ENCODE results near the gene PTPRN2.

Gene PTPRN2

DNA sequence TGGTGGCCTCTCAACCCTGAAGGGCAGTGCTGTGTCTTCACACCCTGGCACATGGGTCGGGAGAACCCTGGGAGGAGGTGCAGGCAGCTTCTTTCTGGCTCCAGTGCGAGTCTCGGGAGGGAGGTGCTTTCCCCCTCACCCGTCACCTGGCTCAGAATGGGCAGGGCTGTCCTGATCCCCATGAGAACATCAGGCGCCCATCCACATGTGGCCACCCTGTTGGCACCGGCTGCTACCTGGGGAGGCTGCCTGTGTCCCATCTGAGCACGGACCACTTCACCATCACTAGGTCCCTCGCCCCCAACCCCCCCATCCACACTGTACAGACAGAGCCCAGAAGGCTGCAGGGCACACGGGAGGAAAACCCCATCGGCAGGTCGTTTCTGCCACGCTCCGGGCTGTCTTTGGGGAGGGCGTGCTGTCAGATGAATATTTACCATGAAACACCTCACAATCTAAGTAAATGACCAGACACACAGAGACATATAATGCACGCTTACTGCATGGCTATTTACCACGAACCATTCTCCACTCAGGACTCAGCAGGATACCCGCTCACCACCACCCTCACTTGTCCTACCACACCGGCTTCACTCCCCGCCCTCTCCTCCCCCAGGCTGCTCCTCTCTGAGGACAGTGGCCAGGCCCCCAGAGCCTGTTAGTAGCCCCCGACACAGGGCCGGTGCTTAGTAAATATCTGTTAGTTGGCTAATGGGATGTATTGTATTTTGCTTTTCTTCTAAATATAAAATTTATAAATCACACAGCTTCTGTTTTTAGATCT, 968.6 kb downstream of the PTPRN2 start:
- TF ChIP-seq, protein P1, sequence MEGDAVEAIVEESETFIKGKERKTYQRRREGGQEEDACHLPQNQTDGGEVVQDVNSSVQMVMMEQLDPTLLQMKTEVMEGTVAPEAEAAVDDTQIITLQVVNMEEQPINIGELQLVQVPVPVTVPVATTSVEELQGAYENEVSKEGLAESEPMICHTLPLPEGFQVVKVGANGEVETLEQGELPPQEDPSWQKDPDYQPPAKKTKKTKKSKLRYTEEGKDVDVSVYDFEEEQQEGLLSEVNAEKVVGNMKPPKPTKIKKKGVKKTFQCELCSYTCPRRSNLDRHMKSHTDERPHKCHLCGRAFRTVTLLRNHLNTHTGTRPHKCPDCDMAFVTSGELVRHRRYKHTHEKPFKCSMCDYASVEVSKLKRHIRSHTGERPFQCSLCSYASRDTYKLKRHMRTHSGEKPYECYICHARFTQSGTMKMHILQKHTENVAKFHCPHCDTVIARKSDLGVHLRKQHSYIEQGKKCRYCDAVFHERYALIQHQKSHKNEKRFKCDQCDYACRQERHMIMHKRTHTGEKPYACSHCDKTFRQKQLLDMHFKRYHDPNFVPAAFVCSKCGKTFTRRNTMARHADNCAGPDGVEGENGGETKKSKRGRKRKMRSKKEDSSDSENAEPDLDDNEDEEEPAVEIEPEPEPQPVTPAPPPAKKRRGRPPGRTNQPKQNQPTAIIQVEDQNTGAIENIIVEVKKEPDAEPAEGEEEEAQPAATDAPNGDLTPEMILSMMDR (IDR thresholded peaks at IDR 0.05; ENCODE audit: insufficient read depth, missing control alignments), result no peak
- FAIRE-seq, result no peak

DNA sequence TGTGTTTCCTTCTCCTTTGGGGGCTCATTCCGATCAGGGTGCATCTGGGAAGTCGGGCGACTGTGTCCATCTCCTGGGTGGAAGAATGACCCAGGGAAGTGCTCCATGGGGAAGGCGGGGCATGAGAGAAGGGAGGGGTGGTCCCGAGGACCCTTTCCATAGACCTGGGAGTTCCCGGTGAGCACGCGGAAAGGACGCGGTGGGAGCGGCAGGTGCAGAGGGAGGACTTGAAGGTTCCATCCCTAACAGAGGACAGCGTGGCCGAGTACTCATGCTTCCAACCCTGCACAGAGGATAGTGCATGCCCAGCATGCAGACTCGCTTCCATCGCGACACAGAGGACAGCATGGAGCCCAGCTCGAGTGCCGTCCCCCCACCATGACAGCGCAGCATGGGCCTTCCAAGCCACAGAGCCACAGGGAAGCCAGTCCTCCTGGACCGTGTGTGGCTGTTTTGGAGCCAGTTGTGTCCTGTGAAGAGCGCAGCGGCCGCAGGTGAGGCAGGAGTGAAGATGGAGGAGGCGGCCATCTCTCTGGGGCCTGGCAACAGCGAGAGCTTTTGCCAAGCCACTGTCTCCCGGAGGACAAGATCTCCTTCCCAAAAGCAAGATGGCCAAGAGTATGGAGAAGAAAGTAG, 969.4 kb downstream of the PTPRN2 start:
- FAIRE-seq, result no peak
- DNase-seq (ENCODE audit: insufficient read length, low spot score), result no peak
- TF ChIP-seq, protein P1 (IDR thresholded peaks at IDR 0.05; ENCODE audit: insufficient read depth, missing control alignments), result no peak

More for the DNA sequence above, 968.6 kb downstream of the PTPRN2 start:
- DNase-seq (ENCODE audit: insufficient read length, low spot score), result no peak

DNA sequence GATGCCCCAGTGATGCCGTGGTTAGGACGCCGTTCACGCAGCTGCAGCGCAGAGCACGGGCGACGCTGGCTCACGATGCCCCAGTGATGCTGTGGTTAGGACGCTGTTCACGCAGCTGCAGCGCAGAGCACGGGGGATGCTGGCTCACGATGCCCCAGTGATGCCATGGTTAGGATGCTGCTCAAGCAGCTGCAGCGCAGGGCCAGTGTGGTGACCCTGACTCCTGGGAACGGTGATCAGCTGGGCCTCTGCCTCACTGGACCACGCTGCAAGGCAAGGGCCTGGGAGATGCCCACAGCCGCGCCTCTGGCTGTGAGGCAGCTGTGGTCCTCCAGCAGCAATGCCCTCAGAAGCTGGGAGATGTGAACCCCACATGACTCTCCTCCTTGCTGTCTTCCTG, 970.2 kb downstream of the PTPRN2 start:
- DNase-seq (ENCODE audit: insufficient read length, low spot score) (no peak), FAIRE-seq (no peak)
- TF ChIP-seq, protein P1 (IDR thresholded peaks at IDR 0.05; ENCODE audit: insufficient read depth, missing control alignments), result no peak

DNA sequence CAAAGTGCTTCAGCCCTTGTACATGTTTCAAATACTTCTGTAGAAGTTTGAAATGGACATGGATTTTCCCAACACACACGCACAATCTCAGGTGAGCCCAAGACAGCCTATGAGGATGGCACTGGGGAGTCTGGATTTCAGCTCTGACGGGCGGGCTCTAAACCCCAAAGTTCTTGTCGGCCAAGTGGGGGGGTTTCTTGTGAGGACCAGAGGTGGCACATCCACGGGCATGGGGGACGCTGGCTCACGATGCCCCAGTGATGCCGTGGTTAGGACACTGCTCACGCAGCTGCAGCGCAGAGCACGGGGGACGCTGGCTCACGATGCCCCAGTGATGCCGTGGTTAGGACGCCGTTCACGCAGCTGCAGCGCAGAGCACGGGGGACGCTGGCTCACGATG, 970.7 kb downstream of the PTPRN2 start:
- FAIRE-seq (no peak), DNase-seq (ENCODE audit: insufficient read length, low spot score) (no peak)
- TF ChIP-seq, protein P1 (IDR thresholded peaks at IDR 0.05; ENCODE audit: insufficient read depth, missing control alignments), result no peak

DNA sequence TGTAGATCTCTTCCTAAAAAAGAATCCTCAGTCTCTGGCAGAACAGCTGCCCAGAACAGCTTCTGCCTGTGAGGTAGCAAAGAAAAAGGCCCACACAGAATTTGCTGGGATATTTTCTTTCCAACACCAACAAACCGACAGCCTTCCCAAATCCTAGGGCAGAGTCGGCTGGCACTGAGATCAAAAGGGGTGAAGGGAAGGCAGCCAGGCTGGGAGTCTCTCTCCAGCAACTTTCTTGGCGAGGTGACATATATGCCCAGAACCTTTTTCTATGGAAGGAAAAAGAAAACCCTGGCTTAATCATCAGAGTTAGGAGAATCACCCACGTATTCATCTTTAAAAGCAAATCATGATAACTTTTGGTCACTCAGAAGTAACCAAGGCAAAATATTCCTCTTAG, 971.2 kb downstream of the PTPRN2 start:
- FAIRE-seq, result no peak
- TF ChIP-seq, protein P1 (IDR thresholded peaks at IDR 0.05; ENCODE audit: insufficient read depth, missing control alignments), result no peak
- no peak for DNase-seq (ENCODE audit: insufficient read length, low spot score)

DNA sequence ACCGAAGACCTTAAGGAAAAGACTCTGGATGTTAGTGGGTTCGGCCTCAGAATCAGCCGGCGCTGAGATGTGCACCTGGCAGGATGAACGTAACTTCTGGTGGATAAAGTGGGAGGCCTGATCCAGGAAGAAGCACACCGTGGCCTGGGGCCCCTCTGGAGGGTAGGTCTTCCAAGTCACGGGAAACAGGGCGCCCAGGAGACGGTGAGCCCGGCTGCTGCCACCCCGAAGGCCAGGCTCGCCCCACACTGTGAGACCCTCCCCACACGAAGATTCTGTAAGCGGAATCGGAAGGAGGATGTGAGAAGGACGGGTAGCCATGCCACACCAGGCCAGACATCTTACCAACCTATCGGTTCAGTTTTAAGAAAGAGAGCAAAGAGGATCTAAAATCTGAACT, 971.8 kb downstream of the PTPRN2 start:
- FAIRE-seq (no peak), DNase-seq (ENCODE audit: insufficient read length, low spot score) (no peak)
- TF ChIP-seq, protein P1 (IDR thresholded peaks at IDR 0.05; ENCODE audit: insufficient read depth, missing control alignments), result no peak
